DOHH2 (cell line): ENCODE results near the gene RGS17.

ENCODE experiments used
- H3F3A ChIP-seq: fragments of 200-600 bp; sonication (generic), shearing (Covaris generic); 2 replicates; pipeline ENCODE4 v1.6.0; 2016; ENCODE audit warnings: antibody characterized with exemption, mild to moderate bottlenecking; ENCODE audit not compliant: control insufficient read depth, insufficient read depth
- H3K27ac ChIP-seq: fragments of 200-600 bp; sonication (generic); 2 replicates; pipeline ENCODE4 v1.5.1; 2014; ENCODE audit warnings: low read depth, mild to moderate bottlenecking, low read length, moderate library complexity
- H3K27me3 ChIP-seq: fragments of 200-600 bp; sonication (generic); 2 replicates; pipeline ENCODE4 v1.6.1; 2014; ENCODE audit warnings: mild to moderate bottlenecking, low read length, mixed read lengths; ENCODE audit not compliant: control insufficient read depth
- H3K36me3 ChIP-seq: fragments of 200-600 bp; sonication (generic); 2 replicates; pipeline ENCODE4 v1.6.1; 2014; ENCODE audit warnings: mild to moderate bottlenecking, low read length, moderate library complexity, mixed read lengths; ENCODE audit not compliant: control insufficient read depth
- H3K4me1 ChIP-seq: fragments of 200-600 bp; sonication (generic); 2 replicates; pipeline ENCODE4 v1.6.1; 2014; ENCODE audit warnings: mild to moderate bottlenecking, low read length, mixed read lengths; ENCODE audit not compliant: control insufficient read depth
- H3K4me2 ChIP-seq: fragments of 200-600 bp; sonication (generic); 2 replicates; pipeline ENCODE4 v1.6.0; 2014; ENCODE audit warnings: mild to moderate bottlenecking, low read length, moderate library complexity
- H3K4me3 ChIP-seq: fragments of 200-600 bp; sonication (generic); 2 replicates; pipeline ENCODE4 v1.5.1; 2014; ENCODE audit warnings: mild to moderate bottlenecking, low read length, mixed read lengths
- H3K79me2 ChIP-seq: fragments of 200-600 bp; sonication (generic); 2 replicates; pipeline ENCODE4 v1.6.1; 2014; ENCODE audit warnings: mild to moderate bottlenecking, low read length, mixed read lengths; ENCODE audit not compliant: control insufficient read depth
- H3K9me2 ChIP-seq: fragments of 200-600 bp; sonication (generic); replicated peaks from 2 replicates; pipeline ENCODE4 v1.6.1; 2014; ENCODE audit warnings: mild to moderate bottlenecking, low read length, mixed read lengths; ENCODE audit not compliant: control insufficient read depth
- H3K9me3 ChIP-seq: fragments of 200-600 bp; sonication (generic); 2 replicates; pipeline ENCODE4 v1.6.1; 2014; ENCODE audit warnings: antibody characterized with exemption, low read length, mixed read lengths; ENCODE audit not compliant: control insufficient read depth, insufficient read depth
- H4K20me1 ChIP-seq: fragments of 200-600 bp; sonication (generic); 2 replicates; pipeline ENCODE4 v1.6.0; 2014; ENCODE audit warnings: low read depth, mild to moderate bottlenecking, antibody characterized with exemption, low read length, moderate library complexity; ENCODE audit not compliant: control insufficient read depth, insufficient read depth
- CTCF ChIP-seq: fragments of 200-600 bp; sonication (generic); IDR thresholded peaks from one replicate; pipeline ENCODE4 v1.5.1; 2014; ENCODE audit warnings: antibody characterized with exemption, mild to moderate bottlenecking, low read depth, low read length; ENCODE audit not compliant: poor library complexity, severe bottlenecking
- EZH2phosphoT487 ChIP-seq: fragments of 200-600 bp; sonication (generic); IDR thresholded peaks from 2 replicates; pipeline ENCODE4 v1.6.1; 2017; ENCODE audit warnings: borderline replicate concordance, mild to moderate bottlenecking, antibody characterized with exemption, low read length, moderate library complexity, mixed read lengths

RGS17 gene

GRCh38 chr6:153073841-153074240, 57.2 kb downstream of the RGS17 start:
- Histone ChIP-seq H3K4me2 (no peak overlapping the region), H3K27ac (no peak overlapping the region), H3K4me1 (no peaks in the 10 kb centered on the region), H3K27me3 (no peaks in the 10 kb centered on the region), H3K9me2 (no peaks in the 10 kb centered on the region), H3K36me3 (no peaks in the 10 kb centered on the region), H4K20me1 (no peaks in the 10 kb centered on the region), H3K9me3 (no peaks in the 10 kb centered on the region), H3F3A (no peaks in the 10 kb centered on the region), H3K79me2 (no peaks in the 10 kb centered on the region), H3K4me3 (no peak overlapping the region)
- TF ChIP-seq CTCF (no peak), EZH2phosphoT487 (no peak)

- Histone ChIP-seq H3K4me1 (no peaks in the 10 kb centered on the region), H3K4me2 (no peak overlapping the region), H3K4me3 (no peak overlapping the region), H4K20me1 (no peaks in the 10 kb centered on the region), H3K9me2 (no peaks in the 10 kb centered on the region), H3K27me3 (no peaks in the 10 kb centered on the region), H3K79me2 (no peaks in the 10 kb centered on the region), H3K27ac (no peak overlapping the region), H3F3A (no peaks in the 10 kb centered on the region), H3K36me3 (no peaks in the 10 kb centered on the region), H3K9me3 (no peaks in the 10 kb centered on the region)
- no peak for TF ChIP-seq CTCF
- TF ChIP-seq EZH2phosphoT487: no peak
Observed at GRCh38 chr6:153070756-153071155, 60.3 kb downstream of the RGS17 start.

GRCh38 chr6:153069897-153070296, 61.2 kb downstream of the RGS17 start:
- no peak overlapping the region for H3K4me2 ChIP-seq
- H3K27ac ChIP-seq: no peak overlapping the region
- H3K9me3 ChIP-seq: no peaks in the 10 kb centered on the region
- TF ChIP-seq CTCF (no peak), EZH2phosphoT487 (no peak)
- no peaks in the 10 kb centered on the region for H3K36me3 ChIP-seq
- H3K4me1 ChIP-seq: no peaks in the 10 kb centered on the region
- H3F3A ChIP-seq: no peaks in the 10 kb centered on the region
- H3K79me2 ChIP-seq: no peaks in the 10 kb centered on the region
- H3K27me3 ChIP-seq: no peaks in the 10 kb centered on the region
- no peaks in the 10 kb centered on the region for H4K20me1 ChIP-seq
- H3K9me2 ChIP-seq: no peaks in the 10 kb centered on the region
- no peak overlapping the region for H3K4me3 ChIP-seq

GRCh38 chr6:153065222-153065621, 65.9 kb downstream of the RGS17 start:
- H3K4me1 ChIP-seq: no peaks in the 10 kb centered on the region
- H3K9me3 ChIP-seq: no peaks in the 10 kb centered on the region
- H3K36me3 ChIP-seq: no peaks in the 10 kb centered on the region
- H3K4me2 ChIP-seq: no peak overlapping the region
- H3K79me2 ChIP-seq: no peaks in the 10 kb centered on the region
- no peaks in the 10 kb centered on the region for H3K9me2 ChIP-seq
- H3K27me3 ChIP-seq: no peaks in the 10 kb centered on the region
- no peak overlapping the region for H3K4me3 ChIP-seq
- no peaks in the 10 kb centered on the region for H3F3A ChIP-seq
- TF ChIP-seq EZH2phosphoT487 (no peak), CTCF (no peak)
- no peak overlapping the region for H3K27ac ChIP-seq
- no peaks in the 10 kb centered on the region for H4K20me1 ChIP-seq
